ENCODE results near the gene KCNC2.

The KCNC2 gene

DNA sequence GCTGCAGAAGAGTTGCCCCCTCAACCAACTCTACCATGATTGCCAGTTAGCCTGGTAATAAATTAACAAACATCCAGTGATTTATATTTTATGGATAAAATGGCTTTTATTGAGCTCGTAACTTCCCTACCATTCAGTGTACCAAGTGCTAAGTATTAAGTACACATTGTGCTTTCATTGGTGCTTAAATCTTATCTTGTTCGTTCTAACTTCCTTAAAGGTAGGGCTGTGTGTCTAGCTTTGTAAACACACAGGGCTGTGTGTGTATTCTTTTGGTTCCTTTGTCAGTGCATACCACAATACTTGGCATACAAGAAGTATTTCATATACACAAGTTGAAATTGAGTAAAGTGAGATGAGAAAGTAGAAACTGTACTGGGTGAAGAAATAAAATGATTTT is 80.4 kb downstream of the KCNC2 start:
- no peaks in the 10 kb centered on the region for H3K9me3 ChIP-seq (ENCODE audit: control insufficient read depth, insufficient read depth, low read length)
- no peaks in the 10 kb centered on the region for H3K36me3 ChIP-seq (ENCODE audit: insufficient read depth, low read length)
- no peaks in the 10 kb centered on the region for H3K4me1 ChIP-seq (ENCODE audit: insufficient read depth, low read length)
- no peak overlapping the region for H3K9ac ChIP-seq (ENCODE audit: low read depth, low read length)

DNA sequence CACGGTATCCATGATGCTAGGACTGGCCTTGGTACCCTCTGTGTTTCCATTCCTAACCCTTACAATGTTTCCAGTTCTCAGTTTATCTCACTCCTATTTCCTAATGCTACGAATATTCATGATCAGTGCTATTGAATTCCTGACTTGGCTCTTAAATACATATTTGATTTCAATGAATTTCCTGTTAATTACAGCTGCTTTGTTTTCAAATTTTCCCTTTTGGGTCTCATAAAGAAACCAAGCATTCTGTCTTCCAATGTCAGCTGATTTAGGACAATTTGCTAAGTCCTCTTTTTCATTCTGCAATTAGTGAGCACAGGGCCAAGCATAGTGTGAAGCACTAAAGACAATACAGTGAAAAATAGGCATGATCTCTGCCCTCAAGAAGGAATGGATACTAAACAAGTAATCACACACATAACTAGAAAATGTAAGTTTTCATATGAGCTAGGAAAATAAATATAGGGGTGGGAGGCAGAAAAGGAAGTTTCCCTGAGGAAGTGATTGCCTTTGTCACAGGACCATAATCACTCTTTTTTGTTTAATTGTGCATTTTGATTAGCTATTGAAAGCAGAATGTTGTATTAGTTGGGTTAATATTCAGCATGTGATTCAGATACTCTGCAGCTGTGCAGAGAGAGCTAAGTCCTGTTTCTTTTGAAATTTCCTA is 88.5 kb downstream of the KCNC2 start:
- H3K36me3 ChIP-seq (ENCODE audit: insufficient read depth, low read length): no peaks in the 10 kb centered on the region
- H3K4me1 ChIP-seq (ENCODE audit: insufficient read depth, low read length): no peaks in the 10 kb centered on the region
- H3K9me3 ChIP-seq (ENCODE audit: control insufficient read depth, insufficient read depth, low read length): no peaks in the 10 kb centered on the region
- no peak overlapping the region for H3K9ac ChIP-seq (ENCODE audit: low read depth, low read length)

DNA sequence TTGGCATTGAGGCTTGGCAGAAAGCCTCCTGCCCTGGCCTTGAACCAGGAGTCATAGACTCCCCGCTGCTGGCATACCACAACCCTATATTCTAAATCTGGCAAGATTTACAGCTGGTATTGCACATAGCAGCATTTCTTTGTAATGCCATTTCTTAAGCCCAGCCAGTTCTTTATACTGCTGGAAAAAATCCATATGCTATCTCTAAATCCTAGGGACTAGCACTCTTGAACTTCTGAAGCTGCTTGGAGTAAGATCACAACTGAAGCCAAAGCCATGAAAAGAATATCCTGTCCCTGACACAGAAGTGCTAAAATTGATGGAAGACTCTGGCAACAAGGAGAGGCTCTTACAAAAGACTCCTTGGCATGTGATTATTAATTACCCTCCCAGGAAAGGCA is 89.3 kb downstream of the KCNC2 start:
- H3K9ac ChIP-seq (ENCODE audit: low read depth, low read length): no peak overlapping the region
- H3K4me1 ChIP-seq (ENCODE audit: insufficient read depth, low read length): no peaks in the 10 kb centered on the region
- H3K36me3 ChIP-seq (ENCODE audit: insufficient read depth, low read length): no peaks in the 10 kb centered on the region
- no peaks in the 10 kb centered on the region for H3K9me3 ChIP-seq (ENCODE audit: control insufficient read depth, insufficient read depth, low read length)

DNA sequence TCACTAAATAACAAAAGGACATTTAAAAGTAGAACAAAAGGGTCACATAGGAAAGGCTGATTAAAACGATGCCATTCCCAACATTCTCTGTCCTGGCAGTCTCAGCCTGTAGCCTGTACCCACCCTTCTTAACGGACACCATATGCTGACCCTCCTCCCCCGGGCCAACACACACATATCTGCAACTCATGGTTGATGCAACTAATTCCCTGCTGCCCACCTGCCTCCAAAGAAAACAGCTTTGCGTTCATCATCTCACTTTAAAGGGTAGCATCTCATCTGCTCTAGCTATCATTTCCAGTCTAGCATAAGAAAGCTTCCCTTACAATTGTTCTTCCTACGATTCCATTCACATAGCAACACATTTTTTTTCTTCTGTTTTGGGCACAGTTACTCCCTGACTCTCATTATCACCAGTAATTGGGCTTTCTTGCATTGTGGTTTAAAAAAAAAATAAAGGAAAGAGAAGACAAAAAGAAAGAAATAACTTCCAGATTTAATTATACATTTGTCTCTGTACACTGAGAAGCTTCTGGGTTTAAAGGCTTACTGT is 92.9 kb downstream of the KCNC2 start:
- Histone ChIP-seq H3K36me3 (ENCODE audit: insufficient read depth, low read length) (no peaks in the 10 kb centered on the region), H3K9ac (ENCODE audit: low read depth, low read length) (no peak overlapping the region), H3K4me1 (ENCODE audit: insufficient read depth, low read length) (no peaks in the 10 kb centered on the region)

DNA sequence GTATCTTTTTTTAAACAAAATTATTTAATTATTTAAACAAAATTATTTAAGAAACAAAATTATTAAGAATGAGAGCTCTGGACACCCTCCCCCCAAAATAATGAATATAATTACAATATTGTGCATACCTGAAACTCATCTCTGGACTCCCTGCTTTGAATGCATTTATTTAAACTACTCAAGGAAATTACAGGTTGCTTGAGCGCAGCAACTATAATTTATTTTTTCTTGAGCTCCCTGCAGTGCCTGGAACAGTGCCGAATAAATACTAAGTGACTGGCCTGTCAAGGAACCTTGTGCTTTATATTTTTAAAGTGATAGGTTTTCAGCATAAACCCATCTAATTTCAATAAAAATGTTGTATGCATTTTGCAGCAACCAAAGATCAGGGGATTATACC is 93.9 kb downstream of the KCNC2 start:
- Histone ChIP-seq H3K9ac (ENCODE audit: low read depth, low read length) (no peak overlapping the region), H3K4me1 (ENCODE audit: insufficient read depth, low read length) (no peaks in the 10 kb centered on the region), H3K36me3 (ENCODE audit: insufficient read depth, low read length) (no peaks in the 10 kb centered on the region), H3K9me3 (ENCODE audit: control insufficient read depth, insufficient read depth, low read length) (no peaks in the 10 kb centered on the region)

More for the DNA sequence above, 92.9 kb downstream of the KCNC2 start:
- H3K9me3 ChIP-seq (ENCODE audit: control insufficient read depth, insufficient read depth, low read length): no peaks in the 10 kb centered on the region

DNA sequence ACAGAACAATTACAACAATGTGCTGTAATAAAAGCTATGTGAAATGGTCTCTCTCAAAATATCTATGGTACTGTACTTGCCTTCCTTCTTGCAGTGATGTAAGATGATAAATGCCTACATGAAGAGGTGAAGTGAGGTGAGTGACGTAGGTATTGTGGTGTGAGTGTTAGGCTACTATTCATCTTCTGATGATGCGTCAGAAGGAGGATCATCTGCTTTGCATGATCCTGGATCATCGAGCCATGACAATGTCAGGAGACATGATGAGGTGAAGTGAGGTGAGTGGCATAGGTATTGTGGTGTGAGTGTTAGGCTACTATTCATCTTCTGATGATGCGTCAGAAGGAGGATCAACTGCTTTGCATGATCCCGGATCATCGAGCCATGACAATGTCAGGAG is 105.8 kb downstream of the KCNC2 start:
- H3K4me1 ChIP-seq (ENCODE audit: insufficient read depth, low read length): no peaks in the 10 kb centered on the region
- H3K9me3 ChIP-seq (ENCODE audit: control insufficient read depth, insufficient read depth, low read length): no peaks in the 10 kb centered on the region
- no peaks in the 10 kb centered on the region for H3K36me3 ChIP-seq (ENCODE audit: insufficient read depth, low read length)
- H3K9ac ChIP-seq (ENCODE audit: low read depth, low read length): no peak overlapping the region

DNA sequence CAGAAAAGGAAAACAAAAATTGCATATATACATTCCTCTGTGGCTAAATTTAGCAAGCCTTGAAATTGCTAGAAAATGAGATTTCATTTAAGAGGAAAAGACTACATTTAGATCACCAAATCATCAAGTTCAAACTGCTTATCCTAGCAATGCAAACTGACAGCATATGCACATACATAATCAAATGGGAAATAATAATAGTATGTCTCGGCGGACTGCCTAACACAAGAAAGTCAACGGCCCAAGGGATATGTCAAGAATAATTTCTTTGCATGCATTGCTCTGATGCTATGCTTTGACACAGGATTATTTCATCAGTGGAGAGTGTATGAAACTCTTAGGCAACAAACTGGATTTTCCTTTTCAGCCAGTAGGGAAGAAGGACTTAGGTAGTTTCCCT is 107.9 kb downstream of the KCNC2 start:
- H3K4me1 ChIP-seq (ENCODE audit: insufficient read depth, low read length): no peaks in the 10 kb centered on the region
- H3K36me3 ChIP-seq (ENCODE audit: insufficient read depth, low read length): no peaks in the 10 kb centered on the region
- no peaks in the 10 kb centered on the region for H3K9me3 ChIP-seq (ENCODE audit: control insufficient read depth, insufficient read depth, low read length)
- no peak overlapping the region for H3K9ac ChIP-seq (ENCODE audit: low read depth, low read length)

DNA sequence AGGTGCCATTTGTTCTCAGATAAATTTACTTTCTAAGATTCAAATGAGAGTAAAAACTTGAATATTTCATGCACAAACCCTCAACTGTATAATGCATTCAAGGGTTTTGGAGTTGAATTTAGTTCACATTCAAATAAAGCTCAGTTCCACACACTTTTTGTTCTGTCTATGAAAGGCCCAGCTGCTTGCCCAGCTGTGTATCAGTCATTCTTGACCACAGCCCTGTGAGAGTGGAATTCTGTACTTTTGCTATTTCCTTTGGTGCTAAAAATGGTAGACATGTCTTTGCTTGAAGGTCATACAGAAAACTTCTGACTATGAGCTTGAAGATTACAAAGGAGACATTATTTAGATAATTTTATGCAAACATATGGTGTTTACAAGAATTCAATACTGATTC is 110.4 kb downstream of the KCNC2 start:
- H3K9me3 ChIP-seq (ENCODE audit: control insufficient read depth, insufficient read depth, low read length): no peaks in the 10 kb centered on the region
- H3K4me1 ChIP-seq (ENCODE audit: insufficient read depth, low read length): no peaks in the 10 kb centered on the region
- no peaks in the 10 kb centered on the region for H3K36me3 ChIP-seq (ENCODE audit: insufficient read depth, low read length)
- no peak overlapping the region for H3K9ac ChIP-seq (ENCODE audit: low read depth, low read length)

DNA sequence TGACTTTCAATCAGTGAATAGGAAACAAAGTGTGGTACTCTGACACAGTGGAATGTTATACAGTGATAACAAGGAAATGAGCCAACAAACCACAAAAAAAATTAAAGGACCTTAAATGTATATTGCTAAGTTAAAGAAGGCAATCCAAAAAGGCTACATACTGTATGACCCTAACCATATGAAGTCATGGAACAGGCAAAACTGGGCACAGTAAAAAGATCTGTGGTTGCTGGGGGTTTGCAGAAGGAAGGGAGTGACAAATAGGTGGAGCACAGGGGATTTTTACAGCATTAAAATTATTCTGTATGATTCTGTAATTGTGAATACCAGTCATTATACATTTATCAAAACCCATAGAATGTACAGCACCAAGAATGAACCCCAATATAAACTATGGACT is 112.6 kb downstream of the KCNC2 start:
- Histone ChIP-seq H3K36me3 (ENCODE audit: insufficient read depth, low read length) (no peaks in the 10 kb centered on the region), H3K4me1 (ENCODE audit: insufficient read depth, low read length) (no peaks in the 10 kb centered on the region), H3K9me3 (ENCODE audit: control insufficient read depth, insufficient read depth, low read length) (no peaks in the 10 kb centered on the region), H3K9ac (ENCODE audit: low read depth, low read length) (no peak overlapping the region)

DNA sequence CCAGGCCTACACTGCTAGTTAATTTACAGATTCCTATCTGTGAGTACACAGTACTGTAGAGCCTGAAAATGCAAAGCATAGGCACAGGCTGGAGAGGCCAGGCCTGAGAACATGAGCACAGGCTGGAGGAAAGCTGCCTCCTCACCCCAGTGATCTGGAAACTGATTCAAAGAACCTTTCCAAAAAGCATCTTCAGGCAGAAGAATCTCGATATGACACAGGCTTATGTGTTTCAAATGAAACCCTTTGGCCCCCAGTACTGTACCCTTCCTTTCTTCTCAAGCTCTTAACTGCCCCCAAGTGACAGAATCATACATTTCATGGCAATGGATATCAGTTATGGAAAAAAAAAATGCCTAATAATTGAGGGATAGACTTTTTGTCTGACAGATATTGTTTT is 122.0 kb downstream of the KCNC2 start:
- H3K9me3 ChIP-seq (ENCODE audit: control insufficient read depth, insufficient read depth, low read length): no peaks in the 10 kb centered on the region
- H3K4me1 ChIP-seq (ENCODE audit: insufficient read depth, low read length): no peaks in the 10 kb centered on the region
- no peaks in the 10 kb centered on the region for H3K36me3 ChIP-seq (ENCODE audit: insufficient read depth, low read length)
- H3K9ac ChIP-seq (ENCODE audit: low read depth, low read length): no peak overlapping the region

DNA sequence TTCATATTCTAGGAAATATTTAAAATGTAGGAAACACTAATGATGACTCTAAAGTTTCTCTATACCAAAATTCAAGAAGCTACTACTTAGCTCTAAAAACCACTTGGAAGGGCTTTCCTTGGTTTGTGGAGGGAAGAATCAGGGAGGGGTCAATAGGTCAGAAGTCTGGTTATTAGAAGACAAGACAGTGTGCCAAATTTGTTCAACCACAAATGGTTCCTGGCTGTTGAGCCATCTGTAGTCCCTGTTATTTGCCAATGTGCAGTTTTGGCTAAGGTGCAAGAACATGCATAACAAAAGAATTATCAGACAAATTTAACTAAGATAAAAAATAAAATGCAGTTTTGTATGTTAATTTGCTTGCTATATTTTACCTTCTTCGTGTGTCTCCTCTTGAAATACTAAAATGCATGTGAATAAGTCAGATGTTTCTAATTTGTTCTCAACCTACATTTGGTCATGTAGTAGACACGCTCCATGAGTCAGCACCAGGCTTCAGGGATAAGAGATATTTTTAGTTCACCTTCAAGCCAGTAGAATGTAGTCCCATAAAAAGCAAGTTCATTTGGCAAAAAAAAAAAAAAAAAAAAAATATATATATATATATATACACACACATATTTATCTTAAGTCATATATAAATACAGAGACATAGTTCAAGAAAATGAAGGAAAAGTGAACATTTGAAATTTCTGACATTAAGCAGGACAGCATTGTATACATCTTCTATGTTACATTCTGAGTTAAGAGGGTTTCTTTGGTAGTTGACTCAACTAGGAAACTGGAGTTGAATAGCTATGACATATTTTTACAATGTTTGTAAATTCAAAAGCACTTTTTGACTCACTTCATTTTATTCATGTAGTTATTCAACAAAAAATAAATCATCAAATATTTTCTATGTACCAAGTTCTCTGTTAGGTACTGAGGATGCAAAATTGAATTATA is 123.3 kb downstream of the KCNC2 start:
- H3K36me3 ChIP-seq (ENCODE audit: insufficient read depth, low read length): no peaks in the 10 kb centered on the region
- no peak overlapping the region for H3K9ac ChIP-seq (ENCODE audit: low read depth, low read length)
- H3K9me3 ChIP-seq (ENCODE audit: control insufficient read depth, insufficient read depth, low read length): no peaks in the 10 kb centered on the region
- H3K4me1 ChIP-seq (ENCODE audit: insufficient read depth, low read length): no peaks in the 10 kb centered on the region

DNA sequence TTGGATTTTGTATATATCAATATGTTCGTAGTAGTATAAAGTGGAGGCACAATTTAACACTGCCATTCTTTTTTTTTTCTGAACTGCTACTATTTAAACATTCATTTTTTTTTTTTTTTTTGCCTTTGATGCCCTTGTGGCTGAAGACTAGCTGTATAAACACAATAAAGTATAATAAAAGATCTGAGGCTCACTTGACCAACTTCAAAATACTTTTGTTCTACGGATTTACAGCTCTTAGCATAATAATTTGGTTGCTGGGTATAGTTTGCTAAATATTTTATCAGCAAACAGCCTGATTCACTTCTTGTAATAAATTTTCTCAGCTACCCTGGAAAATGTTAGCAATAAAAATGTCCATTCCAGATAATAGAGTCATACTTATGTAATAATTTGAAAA is 128.3 kb downstream of the KCNC2 start:
- Histone ChIP-seq H3K9ac (ENCODE audit: low read depth, low read length) (no peak overlapping the region), H3K4me1 (ENCODE audit: insufficient read depth, low read length) (no peaks in the 10 kb centered on the region), H3K36me3 (ENCODE audit: insufficient read depth, low read length) (no peaks in the 10 kb centered on the region), H3K9me3 (ENCODE audit: control insufficient read depth, insufficient read depth, low read length) (no peaks in the 10 kb centered on the region)

DNA sequence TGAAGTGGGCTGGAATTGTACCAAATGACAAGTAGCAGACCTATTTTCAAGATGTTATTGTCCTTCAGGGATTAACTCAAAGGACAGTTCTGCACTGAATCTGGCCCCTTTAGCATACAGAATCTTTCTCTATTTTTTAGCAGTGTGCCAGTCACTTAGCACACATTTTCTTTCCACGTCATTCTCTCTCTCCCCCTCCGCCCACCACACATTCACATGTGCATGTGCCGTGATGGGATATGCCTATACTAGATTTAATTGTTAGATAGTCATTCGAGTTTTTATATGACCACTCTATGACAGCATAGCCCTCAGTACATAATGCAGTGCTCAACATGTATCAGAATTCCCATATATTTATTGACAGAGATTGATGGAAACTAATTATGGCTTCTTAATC is 129.1 kb downstream of the KCNC2 start:
- Histone ChIP-seq H3K4me1 (ENCODE audit: insufficient read depth, low read length) (no peaks in the 10 kb centered on the region), H3K36me3 (ENCODE audit: insufficient read depth, low read length) (no peaks in the 10 kb centered on the region), H3K9ac (ENCODE audit: low read depth, low read length) (no peak overlapping the region), H3K9me3 (ENCODE audit: control insufficient read depth, insufficient read depth, low read length) (no peaks in the 10 kb centered on the region)

DNA sequence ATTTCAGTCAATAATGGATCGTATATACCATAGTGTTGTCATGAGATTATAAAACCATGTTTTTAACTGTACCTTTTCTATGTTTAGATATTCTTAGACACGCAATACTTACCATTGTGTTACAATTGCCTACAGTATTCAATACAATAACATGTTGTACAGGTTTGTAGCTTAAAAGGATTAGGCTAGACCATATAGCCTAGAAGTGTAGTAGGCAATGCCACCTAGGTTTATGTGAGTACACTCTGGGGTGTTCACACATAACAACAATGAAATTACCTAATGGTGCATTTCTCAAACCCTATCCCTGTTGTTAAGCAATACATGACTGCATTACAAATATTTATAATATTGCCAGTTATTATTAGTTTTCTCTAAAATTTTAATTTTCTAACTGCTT is 144.2 kb downstream of the KCNC2 start:
- H3K9ac ChIP-seq (ENCODE audit: low read depth, low read length): no peak overlapping the region
- H3K36me3 ChIP-seq (ENCODE audit: insufficient read depth, low read length): no peaks in the 10 kb centered on the region
- H3K4me1 ChIP-seq (ENCODE audit: insufficient read depth, low read length): no peaks in the 10 kb centered on the region

DNA sequence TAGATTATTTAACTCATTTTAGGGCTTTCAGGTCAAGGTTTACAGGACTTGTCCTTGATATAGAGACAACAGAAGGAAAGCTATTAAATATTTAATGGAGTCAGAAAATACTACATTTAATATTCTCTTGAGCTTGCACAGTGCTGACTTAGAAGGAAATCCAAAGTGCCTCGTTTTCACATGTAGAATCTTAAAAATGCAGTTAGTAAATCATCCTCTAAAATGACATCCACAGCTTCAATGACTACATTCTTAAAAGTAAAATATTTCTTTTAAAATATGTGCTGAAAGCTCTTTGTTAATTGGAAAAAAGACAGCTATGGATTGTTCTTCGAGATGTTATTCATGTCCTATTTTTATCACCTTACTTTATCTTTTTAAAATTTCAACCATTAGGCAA is 146.9 kb downstream of the KCNC2 start:
- Histone ChIP-seq H3K4me1 (ENCODE audit: insufficient read depth, low read length) (no peaks in the 10 kb centered on the region), H3K9me3 (ENCODE audit: control insufficient read depth, insufficient read depth, low read length) (no peaks in the 10 kb centered on the region), H3K9ac (ENCODE audit: low read depth, low read length) (no peak overlapping the region), H3K36me3 (ENCODE audit: insufficient read depth, low read length) (no peaks in the 10 kb centered on the region)

More for the DNA sequence above, 144.2 kb downstream of the KCNC2 start:
- no peaks in the 10 kb centered on the region for H3K9me3 ChIP-seq (ENCODE audit: control insufficient read depth, insufficient read depth, low read length)

All from ES-I3 (cell line).